MG63 (cell line): ENCODE data around the gene GALNT17. TPM values are rescaled to one million over a fixed set of nuclear protein-coding genes. Genes with fewer than 3 reads are reported as not detected.
A peak's percentile ranks its signal among the peaks of the same experiment; 100 is the strongest.

Experiments used
- DNase-seq: peaks from one replicate; pipeline ENCODE4 v3.0.0-alpha.2; 2020
- H3K27me3 ChIP-seq: fragments of 250-450 bp; sonication (Bioruptor Pico); 2 replicates; pipeline ENCODE4 v1.5.1; 2020; ENCODE audit warnings: mild to moderate bottlenecking, moderate library complexity
- H3K36me3 ChIP-seq: fragments of 250-450 bp; sonication (Bioruptor Pico); 2 replicates; pipeline ENCODE4 v1.5.1; 2020; ENCODE audit warnings: mild to moderate bottlenecking, moderate library complexity
- H3K4me3 ChIP-seq: fragments of 250-450 bp; sonication (Bioruptor Pico); 2 replicates; pipeline ENCODE4 v1.5.1; 2020; ENCODE audit warnings: mild to moderate bottlenecking, moderate library complexity
- H3K9me3 ChIP-seq: fragments of 250-450 bp; sonication (Bioruptor Pico); 2 replicates; pipeline ENCODE4 v1.5.1; 2020; ENCODE audit warnings: mild to moderate bottlenecking, moderate library complexity
- total RNA-seq: library from RNA; depleted of rRNA; stranded (reverse); fragments of >200 nt; shearing (Covaris generic); gene quantifications from 2 replicates; pipeline ENCODE4 v1.2.3, GENCODE V29; 2014; ENCODE audit warnings: low replicate concordance

Gene GALNT17
- total RNA-seq, 1 experiment from 2014 or later: 0.03 TPM

DNA sequence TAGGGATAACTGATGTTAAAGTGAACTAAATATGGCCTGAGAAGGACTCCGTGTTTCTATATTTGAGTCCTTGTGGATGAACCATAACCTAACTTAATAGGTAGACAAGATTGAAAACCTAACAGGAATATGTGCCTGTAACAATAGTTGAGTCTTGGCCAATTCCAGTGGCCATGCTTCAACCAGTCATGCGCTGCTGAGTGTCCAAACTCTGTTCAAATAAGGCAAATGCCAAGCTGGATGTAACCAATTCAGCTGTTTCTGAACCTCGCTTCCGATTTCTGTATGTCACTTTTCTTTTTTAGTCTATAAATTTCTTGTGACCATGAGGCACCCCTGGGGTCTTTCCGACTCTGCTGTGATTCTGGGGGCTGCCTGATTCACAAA lies 608.2 kb downstream of the GALNT17 start:
- no peaks in the 10 kb centered on the region for H3K9me3 ChIP-seq
- no peak for DNase-seq
- H3K36me3 ChIP-seq: no peaks in the 10 kb centered on the region
- no peaks in the 10 kb centered on the region for H3K27me3 ChIP-seq
- no peak overlapping the region for H3K4me3 ChIP-seq

DNA sequence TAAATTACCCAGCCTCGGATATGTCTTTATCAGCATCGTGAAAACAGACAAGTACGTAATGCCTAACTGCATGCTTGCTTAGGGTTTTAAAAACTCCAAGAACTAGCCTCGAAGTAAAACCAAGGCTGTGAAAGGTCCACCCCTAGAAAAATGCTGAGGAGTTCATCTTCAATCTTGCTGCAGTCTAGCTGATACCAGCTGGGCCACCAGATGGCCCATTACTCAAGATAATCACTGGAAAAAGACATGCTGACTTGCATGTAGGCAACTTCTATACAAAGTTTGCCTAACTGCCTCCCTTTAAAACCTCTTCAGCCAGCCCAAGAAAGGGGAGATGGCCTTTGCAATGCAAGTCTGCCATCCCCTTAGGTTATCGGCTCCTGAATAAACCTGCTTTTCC lies 614.1 kb downstream of the GALNT17 start:
- H3K27me3 ChIP-seq: no peaks in the 10 kb centered on the region

DNA sequence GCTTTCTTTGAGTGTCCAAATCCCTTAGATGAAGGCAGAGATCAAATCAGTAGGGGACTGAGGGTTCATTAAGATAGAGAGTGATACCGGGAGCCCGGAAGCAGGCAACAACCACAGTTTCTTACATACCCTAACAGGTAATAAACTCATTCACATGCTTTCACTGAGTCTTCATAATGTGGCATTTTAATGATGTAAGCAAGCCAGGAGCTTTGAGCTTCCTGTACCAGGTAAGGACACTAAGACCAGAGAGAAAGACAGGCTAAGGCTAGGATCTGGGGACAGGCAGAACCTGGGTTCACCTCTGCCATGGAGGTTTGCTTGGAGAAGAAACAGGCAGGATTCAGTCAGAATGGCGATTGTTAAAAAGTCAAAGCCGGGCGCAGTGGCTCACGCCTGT lies 618.3 kb downstream of the GALNT17 start:
- Histone ChIP-seq H3K27me3 (no peaks in the 10 kb centered on the region), H3K36me3 (no peaks in the 10 kb centered on the region), H3K9me3 (no peaks in the 10 kb centered on the region), H3K4me3 (no peak overlapping the region)
- no peak for DNase-seq

More for the DNA sequence above, 614.1 kb downstream of the GALNT17 start:
- no peaks in the 10 kb centered on the region for H3K36me3 ChIP-seq
- DNase-seq: no peak
- no peak overlapping the region for H3K4me3 ChIP-seq
- no peaks in the 10 kb centered on the region for H3K9me3 ChIP-seq

DNA sequence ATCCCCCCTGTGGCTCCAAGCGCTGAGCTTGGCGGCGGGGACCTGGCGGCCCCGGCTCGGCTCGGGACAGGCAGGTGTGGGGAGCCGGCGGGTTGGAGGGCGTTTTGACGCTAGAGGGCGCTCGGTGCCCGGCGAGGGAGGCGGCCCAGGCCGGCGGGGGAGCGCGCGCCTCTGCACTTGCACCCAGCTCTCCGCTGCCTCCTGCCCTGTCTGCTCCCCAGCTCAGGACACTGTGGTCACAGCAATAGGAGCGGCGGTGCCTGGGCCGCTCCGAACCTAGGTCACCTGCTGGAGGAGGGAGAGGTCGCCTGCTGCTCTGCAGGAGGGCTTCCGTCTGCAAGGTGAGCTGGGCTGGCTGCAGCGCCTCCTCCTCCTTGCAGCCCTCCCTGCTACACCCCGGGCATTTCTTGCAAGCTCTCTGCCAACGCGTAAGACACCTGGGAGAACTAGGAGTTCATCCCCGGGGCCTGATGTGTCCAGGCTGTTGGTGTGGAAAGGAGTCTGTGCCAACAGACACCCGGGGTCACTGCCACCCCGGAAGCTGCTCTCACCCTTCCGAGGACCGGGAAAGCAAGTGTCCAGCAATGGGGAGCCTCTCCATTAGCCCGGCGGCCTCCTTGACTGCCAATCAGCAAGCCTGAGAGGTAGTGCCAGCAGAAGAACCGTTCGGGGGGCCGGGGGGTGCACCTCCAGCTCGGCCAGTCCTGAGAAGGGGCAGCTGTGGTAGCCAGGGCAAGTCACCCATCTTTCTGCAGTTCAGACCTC lies 620.4 kb downstream of the GALNT17 start:
- no peak overlapping the region for H3K4me3 ChIP-seq
- H3K36me3 ChIP-seq: no peaks in the 10 kb centered on the region
- peak; percentile 9 for DNase-seq
- no peaks in the 10 kb centered on the region for H3K9me3 ChIP-seq
- H3K27me3 ChIP-seq: no peaks in the 10 kb centered on the region

DNA sequence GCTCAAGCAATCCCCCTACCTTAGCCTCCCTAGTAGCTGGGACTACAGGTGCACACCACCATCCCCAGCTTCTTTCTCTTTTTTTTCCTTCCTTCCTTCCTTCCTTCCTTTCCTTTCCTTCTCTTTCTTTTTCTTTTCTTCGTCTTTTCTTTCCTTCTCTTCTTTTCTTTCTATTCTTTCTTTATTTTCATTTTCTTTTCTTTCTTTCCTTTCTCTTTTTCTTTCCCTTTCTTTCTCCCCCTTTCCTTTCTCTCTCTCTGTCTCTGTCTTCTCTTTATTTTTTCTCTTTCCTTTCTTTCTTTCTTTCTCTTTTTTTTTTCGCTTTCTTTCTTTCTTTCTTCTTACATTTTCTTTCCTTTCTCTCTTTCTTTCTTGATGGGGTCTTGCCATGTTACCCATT lies 621.3 kb downstream of the GALNT17 start:
- no peaks in the 10 kb centered on the region for H3K36me3 ChIP-seq
- DNase-seq: no peak
- H3K27me3 ChIP-seq: no peaks in the 10 kb centered on the region
- H3K4me3 ChIP-seq: no peak overlapping the region
- H3K9me3 ChIP-seq: no peaks in the 10 kb centered on the region

DNA sequence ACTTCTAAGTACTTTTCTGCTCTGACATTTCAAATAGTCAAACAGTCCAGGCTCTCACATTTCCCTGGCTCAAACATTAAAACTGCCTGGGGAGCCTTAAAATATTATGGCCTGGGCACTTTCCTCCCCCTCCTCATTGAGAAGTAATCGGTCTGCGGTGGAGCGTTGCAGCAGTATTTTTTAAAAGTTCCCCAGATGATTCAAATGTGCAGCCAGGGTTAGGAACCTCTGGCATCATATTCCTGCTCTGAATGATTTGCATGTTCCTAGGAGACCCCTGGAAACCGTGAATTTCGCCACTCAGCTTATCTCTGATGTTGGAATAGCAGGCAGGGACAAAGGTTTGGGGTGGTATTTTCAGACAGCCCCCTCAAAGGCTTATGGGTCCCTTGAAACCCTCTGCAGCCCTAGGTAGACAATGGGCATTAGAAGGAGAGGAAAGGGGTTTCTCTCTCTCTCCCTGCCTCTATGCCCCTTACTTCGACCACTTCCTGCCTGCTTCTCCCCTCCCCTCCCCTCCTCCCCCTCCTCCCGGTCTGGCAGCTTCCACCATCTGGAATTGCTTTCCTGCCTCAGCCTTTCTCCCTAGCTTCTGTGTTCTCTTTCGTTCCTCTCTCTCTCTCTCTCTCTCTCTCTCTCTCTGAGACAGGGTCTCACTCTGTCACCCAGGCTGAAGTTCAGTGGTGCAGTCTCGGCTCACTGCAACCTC lies 622.2 kb downstream of the GALNT17 start:
- no peak for DNase-seq
- H3K4me3 ChIP-seq: no peak overlapping the region
- no peaks in the 10 kb centered on the region for H3K9me3 ChIP-seq
- no peaks in the 10 kb centered on the region for H3K27me3 ChIP-seq
- H3K36me3 ChIP-seq: no peaks in the 10 kb centered on the region

DNA sequence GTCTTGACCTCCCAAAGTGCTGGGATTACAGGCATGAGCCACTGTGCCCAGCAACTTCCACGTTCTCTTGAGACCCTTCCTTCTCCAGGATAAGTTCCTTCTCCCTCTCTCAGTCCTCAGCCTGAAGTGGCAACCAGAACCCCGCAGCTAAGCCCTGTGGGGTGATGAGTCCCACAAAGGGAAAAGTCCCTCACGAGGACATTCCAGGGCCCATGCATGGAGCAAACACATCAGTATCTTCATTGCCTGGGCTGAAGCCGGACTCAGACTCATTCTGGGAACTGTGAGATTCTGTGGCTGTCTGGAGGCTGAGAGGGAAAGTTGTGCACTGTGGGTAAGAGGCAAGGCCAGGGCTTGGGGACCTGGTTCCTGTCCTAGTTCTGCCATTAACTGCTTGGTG lies 622.9 kb downstream of the GALNT17 start:
- Histone ChIP-seq H3K4me3 (no peak overlapping the region), H3K36me3 (no peaks in the 10 kb centered on the region), H3K27me3 (no peaks in the 10 kb centered on the region), H3K9me3 (no peaks in the 10 kb centered on the region)
- no peak for DNase-seq

DNA sequence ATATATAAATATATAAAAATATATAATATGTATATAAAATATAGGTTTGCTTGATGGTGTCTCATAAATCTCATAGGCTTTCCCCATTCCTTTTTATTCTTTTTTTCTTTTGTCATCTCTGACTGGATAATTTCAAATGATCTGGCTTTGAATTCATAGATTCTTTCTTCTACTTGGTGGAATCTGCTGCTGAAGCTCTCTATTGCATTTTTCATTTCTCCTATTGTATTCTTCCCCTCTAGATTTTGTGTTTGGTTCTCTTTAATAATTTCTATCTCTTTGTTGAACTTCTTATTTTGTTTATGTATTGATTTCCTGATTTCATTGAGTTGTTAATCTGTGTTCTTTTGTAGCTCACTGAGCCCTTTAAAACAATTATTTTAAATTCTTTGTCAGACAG lies 629.4 kb downstream of the GALNT17 start:
- Histone ChIP-seq H3K9me3 (no peaks in the 10 kb centered on the region), H3K27me3 (no peaks in the 10 kb centered on the region), H3K36me3 (no peaks in the 10 kb centered on the region), H3K4me3 (no peak overlapping the region)
- no peak for DNase-seq
